ENCODE results near the gene UMODL1. TPM values are rescaled to one million over a fixed set of nuclear protein-coding genes. Genes with fewer than 3 reads are reported as not detected.

UMODL1 gene
- total RNA-seq, 3 donors from 2014 or later = not detected

- DNase-seq (no peak), ATAC-seq (no peak)
- Mint-ChIP-seq H3K9me3 (peaks cover 5% of the 10 kb centered on the region), H3K4me3 (no peak overlapping the region), H3K36me3 (ENCODE audit: insufficient read depth) (peaks cover 2% of the 10 kb centered on the region), H3K27me3 (ENCODE audit: low read depth) (peaks cover 10% of the 10 kb centered on the region), H3K4me1 (ENCODE audit: low read depth) (no peaks in the 10 kb centered on the region)
Measured at GRCh38 chr21:42098957-42099505, 27.9 kb downstream of the UMODL1 start.

GRCh38 chr21:42101246-42101645 lies 30.1 kb downstream of the UMODL1 start:
- H3K27me3 Mint-ChIP-seq (ENCODE audit: low read depth) = peaks cover 10% of the 10 kb centered on the region
- no peaks in the 10 kb centered on the region for H3K9me3 Mint-ChIP-seq
- no peak for DNase-seq

GRCh38 chr21:42102076-42102475 lies 31.0 kb downstream of the UMODL1 start:
- H3K4me1 Mint-ChIP-seq (ENCODE audit: low read depth) = no peaks in the 10 kb centered on the region
- no peaks in the 10 kb centered on the region for H3K9me3 Mint-ChIP-seq
- DNase-seq (no peak), ATAC-seq (no peak)
- H3K4me3 Mint-ChIP-seq = no peak overlapping the region
- H3K36me3 Mint-ChIP-seq (ENCODE audit: insufficient read depth) = no peaks in the 10 kb centered on the region
- H3K27me3 Mint-ChIP-seq (ENCODE audit: low read depth) = peaks cover 12% of the 10 kb centered on the region

More at GRCh38 chr21:42101246-42101645, 30.1 kb downstream of the UMODL1 start:
- H3K4me1 Mint-ChIP-seq (ENCODE audit: low read depth) = no peaks in the 10 kb centered on the region
- H3K36me3 Mint-ChIP-seq (ENCODE audit: insufficient read depth) = no peaks in the 10 kb centered on the region
- ATAC-seq = no peak
- H3K4me3 Mint-ChIP-seq = no peak overlapping the region

GRCh38 chr21:42102526-42102925 lies 31.4 kb downstream of the UMODL1 start:
- DNase-seq (no peak), ATAC-seq (no peak)
- H3K4me3 Mint-ChIP-seq = no peak overlapping the region
- peaks cover 2% of the 10 kb centered on the region for H3K4me1 Mint-ChIP-seq (ENCODE audit: low read depth)
- H3K36me3 Mint-ChIP-seq (ENCODE audit: insufficient read depth) = no peaks in the 10 kb centered on the region
- no peaks in the 10 kb centered on the region for H3K9me3 Mint-ChIP-seq
- H3K27me3 Mint-ChIP-seq (ENCODE audit: low read depth) = peaks cover 12% of the 10 kb centered on the region

- peaks cover 12% of the 10 kb centered on the region for H3K27me3 Mint-ChIP-seq (ENCODE audit: low read depth)
- H3K9me3 Mint-ChIP-seq = no peaks in the 10 kb centered on the region
- H3K36me3 Mint-ChIP-seq (ENCODE audit: insufficient read depth) = no peaks in the 10 kb centered on the region
- no peak for DNase-seq
- no peak for ATAC-seq
- H3K4me1 Mint-ChIP-seq (ENCODE audit: low read depth) = peaks cover 5% of the 10 kb centered on the region
- H3K4me3 Mint-ChIP-seq = no peak overlapping the region
Measured at GRCh38 chr21:42102991-42103390, 31.9 kb downstream of the UMODL1 start.

GRCh38 chr21:42103843-42104242 lies 32.7 kb downstream of the UMODL1 start:
- no peak overlapping the region for H3K4me3 Mint-ChIP-seq
- no peak for ATAC-seq
- DNase-seq = no peak
- peaks cover 7% of the 10 kb centered on the region for H3K4me1 Mint-ChIP-seq (ENCODE audit: low read depth)
- H3K27me3 Mint-ChIP-seq (ENCODE audit: low read depth) = peaks cover 10% of the 10 kb centered on the region
- H3K9me3 Mint-ChIP-seq = no peaks in the 10 kb centered on the region
- no peaks in the 10 kb centered on the region for H3K36me3 Mint-ChIP-seq (ENCODE audit: insufficient read depth)

GRCh38 chr21:42105476-42106315 lies 34.6 kb downstream of the UMODL1 start:
- peaks cover 7% of the 10 kb centered on the region for H3K4me1 Mint-ChIP-seq (ENCODE audit: low read depth)
- DNase-seq (no peak), ATAC-seq (no peak)
- no peak overlapping the region for H3K4me3 Mint-ChIP-seq
- no peaks in the 10 kb centered on the region for H3K9me3 Mint-ChIP-seq
- peaks cover 10% of the 10 kb centered on the region for H3K27me3 Mint-ChIP-seq (ENCODE audit: low read depth)
- no peaks in the 10 kb centered on the region for H3K36me3 Mint-ChIP-seq (ENCODE audit: insufficient read depth)

GRCh38 chr21:42106425-42106824 lies 35.3 kb downstream of the UMODL1 start:
- Mint-ChIP-seq H3K4me3 (no peak overlapping the region), H3K27me3 (ENCODE audit: low read depth) (peaks cover 10% of the 10 kb centered on the region), H3K4me1 (ENCODE audit: low read depth) (peaks cover 7% of the 10 kb centered on the region), H3K36me3 (ENCODE audit: insufficient read depth) (no peaks in the 10 kb centered on the region), H3K9me3 (no peaks in the 10 kb centered on the region)
- DNase-seq = no peak
- no peak for ATAC-seq

- ATAC-seq (peak in 1 of 2 donors; percentile 6), DNase-seq (no peak)
- Mint-ChIP-seq H3K36me3 (ENCODE audit: insufficient read depth) (no peaks in the 10 kb centered on the region), H3K9me3 (no peaks in the 10 kb centered on the region), H3K4me1 (ENCODE audit: low read depth) (peaks cover 7% of the 10 kb centered on the region), H3K27me3 (ENCODE audit: low read depth) (peaks cover 12% of the 10 kb centered on the region), H3K4me3 (no peak overlapping the region)
Measured at GRCh38 chr21:42107177-42107880, 36.2 kb downstream of the UMODL1 start.

GRCh38 chr21:42107881-42108553 lies 36.9 kb downstream of the UMODL1 start:
- Mint-ChIP-seq H3K4me3 (no peak overlapping the region), H3K4me1 (ENCODE audit: low read depth) (peaks cover 7% of the 10 kb centered on the region), H3K27me3 (ENCODE audit: low read depth) (peaks cover 11% of the 10 kb centered on the region), H3K36me3 (ENCODE audit: insufficient read depth) (no peaks in the 10 kb centered on the region), H3K9me3 (no peaks in the 10 kb centered on the region)
- ATAC-seq = peak; percentile 95 to 98
- peak; percentile 60 for DNase-seq

- Mint-ChIP-seq H3K27me3 (ENCODE audit: low read depth) (peaks cover 14% of the 10 kb centered on the region), H3K9me3 (no peaks in the 10 kb centered on the region), H3K36me3 (ENCODE audit: insufficient read depth) (no peaks in the 10 kb centered on the region), H3K4me1 (ENCODE audit: low read depth) (peaks cover 7% of the 10 kb centered on the region), H3K4me3 (no peak overlapping the region)
- DNase-seq (no peak), ATAC-seq (peak in 1 of 2 donors; percentile 5)
Measured at GRCh38 chr21:42108554-42109340, 37.6 kb downstream of the UMODL1 start.

- no peak for ATAC-seq
- Mint-ChIP-seq H3K4me3 (no peak overlapping the region), H3K36me3 (ENCODE audit: insufficient read depth) (no peaks in the 10 kb centered on the region)
Measured at GRCh38 chr21:42109473-42109872, 38.4 kb downstream of the UMODL1 start.

GRCh38 chr21:42109873-42110525 lies 38.9 kb downstream of the UMODL1 start:
- H3K36me3 Mint-ChIP-seq (ENCODE audit: insufficient read depth) = no peaks in the 10 kb centered on the region
- H3K9me3 Mint-ChIP-seq = no peaks in the 10 kb centered on the region
- H3K4me1 Mint-ChIP-seq (ENCODE audit: low read depth) = peaks cover 7% of the 10 kb centered on the region
- DNase-seq (no peak), ATAC-seq (no peak)
- H3K27me3 Mint-ChIP-seq (ENCODE audit: low read depth) = peaks cover 22% of the 10 kb centered on the region
- no peak overlapping the region for H3K4me3 Mint-ChIP-seq

More at GRCh38 chr21:42109473-42109872, 38.4 kb downstream of the UMODL1 start:
- DNase-seq = no peak
- peaks cover 7% of the 10 kb centered on the region for H3K4me1 Mint-ChIP-seq (ENCODE audit: low read depth)
- H3K9me3 Mint-ChIP-seq = no peaks in the 10 kb centered on the region
- H3K27me3 Mint-ChIP-seq (ENCODE audit: low read depth) = peaks cover 20% of the 10 kb centered on the region
